Measurements from ENCODE around the gene BIRC5.
"Not testable (repeated sequence)": the region's sequence is repeated elsewhere in the genome, so short reads cannot be mapped to it uniquely, and the experiment has no call there.

BIRC5 gene

GRCh38 chr17:78214016-78214705, at the start of gene BIRC5:
Gene BIRC5, plus strand, starts transcription at chr17:78214253. Its CDS starts 64 bp downstream, at chr17:78214317.
- H3K4me3 ChIP-seq (ENCODE audit: low read length in 2 of 2): peak within 1 kb of the TSS; percentile 31 to 64
- peaks cover 0 to 5% of the 10 kb centered on the region in 2 donors for H3K27me3 ChIP-seq (ENCODE audit: control insufficient read depth in 1 of 2, insufficient read depth in 2 of 2, low read length in 2 of 2)
- peaks cover 4% of the 10 kb centered on the region for H3K4me1 ChIP-seq (ENCODE audit: control insufficient read depth, insufficient read depth, low read length)
- H3K9me3 ChIP-seq (ENCODE audit: control insufficient read depth in 2 of 2, low read length in 2 of 2): no peaks in the 10 kb centered on the region
- H3K9ac ChIP-seq (ENCODE audit: low read length in 2 of 2): no peak within 1 kb of the TSS
- H3K27ac ChIP-seq (ENCODE audit: low read length): no peak within 1 kb of the TSS
- no peaks in the 10 kb centered on the region for H3K36me3 ChIP-seq (ENCODE audit: control insufficient read depth in 2 of 2, insufficient read depth in 2 of 2, low read length in 2 of 2)

GRCh38 chr17:78164748-78165607, 49.1 kb upstream of the BIRC5 start:
- peaks cover 9% of the 10 kb centered on the region for H3K4me1 ChIP-seq (ENCODE audit: control insufficient read depth, insufficient read depth, low read length)
- H3K4me3 ChIP-seq (ENCODE audit: low read length in 2 of 2): no peak overlapping the region
- no peaks in the 10 kb centered on the region for H3K36me3 ChIP-seq (ENCODE audit: control insufficient read depth in 2 of 2, insufficient read depth in 2 of 2, low read length in 2 of 2)
- H3K27me3 ChIP-seq (ENCODE audit: control insufficient read depth in 1 of 2, insufficient read depth in 2 of 2, low read length in 2 of 2): no peaks in the 10 kb centered on the region
- no peak overlapping the region for H3K27ac ChIP-seq (ENCODE audit: low read length)
- no peaks in the 10 kb centered on the region for H3K9me3 ChIP-seq (ENCODE audit: control insufficient read depth in 2 of 2, low read length in 2 of 2)
- H3K9ac ChIP-seq (ENCODE audit: low read length in 2 of 2): no peak overlapping the region

- Histone ChIP-seq H3K9ac (ENCODE audit: low read length in 2 of 2) (no peak overlapping the region), H3K27me3 (ENCODE audit: control insufficient read depth in 1 of 2, insufficient read depth in 2 of 2, low read length in 2 of 2) (no peaks in the 10 kb centered on the region), H3K36me3 (ENCODE audit: control insufficient read depth in 2 of 2, insufficient read depth in 2 of 2, low read length in 2 of 2) (peaks cover 0 to 2% of the 10 kb centered on the region in 2 donors), H3K9me3 (ENCODE audit: control insufficient read depth in 2 of 2, low read length in 2 of 2) (no peaks in the 10 kb centered on the region), H3K4me3 (ENCODE audit: low read length in 2 of 2) (no peak overlapping the region), H3K27ac (ENCODE audit: low read length) (no peak overlapping the region), H3K4me1 (ENCODE audit: control insufficient read depth, insufficient read depth, low read length) (peaks cover 16% of the 10 kb centered on the region)
These were observed 47.6 kb upstream of the BIRC5 start for GRCh38 chr17:78166416-78166815.

- H3K4me3 ChIP-seq (ENCODE audit: low read length in 2 of 2): peak within 1 kb of the TSS; percentile 58 to 79
- H3K4me1 ChIP-seq (ENCODE audit: control insufficient read depth, insufficient read depth, low read length): peaks cover 36% of the 10 kb centered on the region
- peaks cover 0 to 2% of the 10 kb centered on the region in 2 donors for H3K36me3 ChIP-seq (ENCODE audit: control insufficient read depth in 2 of 2, insufficient read depth in 2 of 2, low read length in 2 of 2)
- H3K9me3 ChIP-seq (ENCODE audit: control insufficient read depth in 2 of 2, low read length in 2 of 2): no peaks in the 10 kb centered on the region
- peak within 1 kb of the TSS; percentile 74 for H3K27ac ChIP-seq (ENCODE audit: low read length)
- peak within 1 kb of the TSS; percentile 64 to 83 for H3K9ac ChIP-seq (ENCODE audit: low read length in 2 of 2)
- no peaks in the 10 kb centered on the region for H3K27me3 ChIP-seq (ENCODE audit: control insufficient read depth in 1 of 2, insufficient read depth in 2 of 2, low read length in 2 of 2)
These were observed 45.7 kb upstream of the BIRC5 start, which contains the start of gene SYNGR2 for GRCh38 chr17:78168242-78168902. Gene SYNGR2, plus strand, starts transcription at chr17:78168581. Its CDS starts 36 bp downstream, at chr17:78168617.

GRCh38 chr17:78168903-78169793, 44.9 kb upstream of the BIRC5 start:
- Histone ChIP-seq H3K4me1 (ENCODE audit: control insufficient read depth, insufficient read depth, low read length) (peaks cover 43% of the 10 kb centered on the region), H3K36me3 (ENCODE audit: control insufficient read depth in 2 of 2, insufficient read depth in 2 of 2, low read length in 2 of 2) (peaks cover 0 to 2% of the 10 kb centered on the region in 2 donors), H3K9me3 (ENCODE audit: control insufficient read depth in 2 of 2, low read length in 2 of 2) (no peaks in the 10 kb centered on the region), H3K4me3 (ENCODE audit: low read length in 2 of 2) (peak overlapping the region; percentile 58 to 79), H3K9ac (ENCODE audit: low read length in 2 of 2) (peak overlapping the region; percentile 60 to 64), H3K27ac (ENCODE audit: low read length) (peak overlapping the region; percentile 74), H3K27me3 (ENCODE audit: control insufficient read depth in 1 of 2, insufficient read depth in 2 of 2, low read length in 2 of 2) (no peaks in the 10 kb centered on the region)

- Histone ChIP-seq H3K9ac (ENCODE audit: low read length in 2 of 2) (no peak overlapping the region), H3K9me3 (ENCODE audit: control insufficient read depth in 2 of 2, low read length in 2 of 2) (no peaks in the 10 kb centered on the region), H3K27ac (ENCODE audit: low read length) (no peak overlapping the region), H3K27me3 (ENCODE audit: control insufficient read depth in 1 of 2, insufficient read depth in 2 of 2, low read length in 2 of 2) (no peaks in the 10 kb centered on the region), H3K36me3 (ENCODE audit: control insufficient read depth in 2 of 2, insufficient read depth in 2 of 2, low read length in 2 of 2) (peaks cover 0 to 2% of the 10 kb centered on the region in 2 donors), H3K4me3 (ENCODE audit: low read length in 2 of 2) (no peak overlapping the region), H3K4me1 (ENCODE audit: control insufficient read depth, insufficient read depth, low read length) (peaks cover 61% of the 10 kb centered on the region)
These were observed 43.1 kb upstream of the BIRC5 start for GRCh38 chr17:78170692-78171590.

- not testable (repeated sequence) for H3K9ac ChIP-seq (ENCODE audit: low read length in 2 of 2); H3K36me3 ChIP-seq (ENCODE audit: control insufficient read depth in 2 of 2, insufficient read depth in 2 of 2, low read length in 2 of 2); H3K27me3 ChIP-seq (ENCODE audit: control insufficient read depth in 1 of 2, insufficient read depth in 2 of 2, low read length in 2 of 2); H3K9me3 ChIP-seq (ENCODE audit: control insufficient read depth in 2 of 2, low read length in 2 of 2); H3K4me3 ChIP-seq (ENCODE audit: low read length in 2 of 2)
- H3K27ac ChIP-seq (ENCODE audit: low read length): peak overlapping the region; percentile 77
- peaks cover 69% of the 10 kb centered on the region for H3K4me1 ChIP-seq (ENCODE audit: control insufficient read depth, insufficient read depth, low read length)
These were observed 42.3 kb upstream of the BIRC5 start for GRCh38 chr17:78171591-78172248.

GRCh38 chr17:78172249-78173051, 41.6 kb upstream of the BIRC5 start:
- Histone ChIP-seq H3K9me3 (ENCODE audit: control insufficient read depth in 2 of 2, low read length in 2 of 2) (no peaks in the 10 kb centered on the region), H3K4me3 (ENCODE audit: low read length in 2 of 2) (peak overlapping the region in 1 of 2 donors; percentile 40), H3K36me3 (ENCODE audit: control insufficient read depth in 2 of 2, insufficient read depth in 2 of 2, low read length in 2 of 2) (peaks cover 0 to 2% of the 10 kb centered on the region in 2 donors), H3K9ac (ENCODE audit: low read length in 2 of 2) (no peak overlapping the region), H3K27ac (ENCODE audit: low read length) (peak overlapping the region; percentile 77), H3K27me3 (ENCODE audit: control insufficient read depth in 1 of 2, insufficient read depth in 2 of 2, low read length in 2 of 2) (no peaks in the 10 kb centered on the region), H3K4me1 (ENCODE audit: control insufficient read depth, insufficient read depth, low read length) (peaks cover 76% of the 10 kb centered on the region)
